Activated T-cell treated with anti-CD3 and anti-CD28 coated beads for 24 hours (primary cell): ENCODE results near the gene CNOT2.
"Not testable (repeated sequence)": the region's sequence is repeated elsewhere in the genome, so short reads cannot be mapped to it uniquely, and the experiment has no call there.

Experiments used
- DNase-seq: peaks from one replicate; pipeline ENCODE4 v3.0.0-alpha.2; 2020; ENCODE audit warnings: low read depth

Gene CNOT2

GRCh38 chr12:70365648-70366518 lies 122.7 kb downstream of the CNOT2 start, which contains the start of gene KCNMB4:
Gene KCNMB4 (plus strand): TSS chr12:70366290. CDS start chr12:70366735, 445 bp downstream.
- DNase-seq = peak; percentile 67

DNA sequence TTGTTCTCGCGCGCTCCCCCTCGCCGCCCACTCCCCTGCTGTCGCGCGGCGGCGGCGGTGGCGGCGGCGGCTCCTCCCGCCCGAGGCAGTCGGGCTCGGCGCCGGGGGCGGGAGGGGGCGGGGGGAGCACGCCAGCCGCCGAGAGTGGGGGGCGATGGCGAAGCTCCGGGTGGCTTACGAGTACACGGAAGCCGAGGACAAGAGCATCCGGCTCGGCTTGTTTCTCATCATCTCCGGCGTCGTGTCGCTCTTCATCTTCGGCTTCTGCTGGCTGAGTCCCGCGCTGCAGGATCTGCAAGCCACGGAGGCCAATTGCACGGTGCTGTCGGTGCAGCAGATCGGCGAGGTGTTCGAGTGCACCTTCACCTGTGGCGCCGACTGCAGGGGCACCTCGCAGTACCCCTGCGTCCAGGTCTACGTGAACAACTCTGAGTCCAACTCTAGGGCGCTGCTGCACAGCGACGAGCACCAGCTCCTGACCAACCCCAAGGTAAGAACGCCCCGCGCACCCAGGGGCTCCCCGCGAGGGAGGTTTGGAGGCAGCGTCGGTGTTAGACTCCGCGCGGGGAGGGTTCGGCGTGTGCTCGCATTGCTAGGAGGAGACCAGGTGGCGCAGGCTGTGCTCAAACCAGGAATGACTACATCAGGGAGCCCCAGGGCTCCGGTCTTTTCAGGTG lies 123.5 kb downstream of the CNOT2 start:
- DNase-seq = peak; percentile 34

DNA sequence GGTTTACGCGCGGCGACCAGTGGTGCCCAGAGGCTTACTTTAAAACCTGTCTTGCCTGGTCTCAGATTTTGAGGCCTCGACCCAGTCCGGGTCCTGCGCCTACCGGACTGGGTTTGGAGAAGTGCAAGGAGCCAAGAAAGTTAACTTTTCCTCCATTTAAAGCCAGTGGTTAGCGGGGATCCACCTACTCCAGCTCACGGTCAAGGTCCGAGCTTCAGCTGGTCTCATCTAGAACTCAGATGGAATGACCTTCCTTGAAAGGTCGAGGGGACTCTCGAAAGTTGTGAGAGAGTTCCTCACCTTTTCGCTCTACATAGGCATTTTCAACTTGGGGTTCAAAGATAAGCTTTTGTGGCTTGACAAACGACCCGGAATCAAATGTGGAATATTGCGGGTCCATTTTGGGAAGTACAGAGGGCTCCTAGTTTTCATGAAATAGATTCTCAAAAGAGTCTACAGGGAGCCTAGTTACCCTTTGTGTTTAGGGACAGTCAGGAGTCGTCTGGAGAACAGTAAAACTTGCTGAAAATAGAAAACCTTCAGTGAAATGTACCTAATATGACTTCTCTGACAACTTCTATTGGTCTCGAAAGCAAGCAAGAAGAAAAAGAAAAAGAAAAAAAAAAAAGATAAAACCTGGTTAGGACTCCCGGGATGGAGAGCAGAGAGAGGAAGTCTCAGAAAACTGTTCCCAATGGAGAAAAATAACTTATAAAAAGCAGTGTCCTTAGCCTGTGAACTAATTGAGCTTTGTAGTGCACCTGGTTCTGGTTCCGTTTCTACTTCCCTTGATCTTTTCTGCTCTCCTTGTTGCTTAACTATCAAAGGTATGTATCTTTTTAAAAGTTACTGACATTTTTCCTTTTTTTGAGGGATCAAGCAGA lies 124.3 kb downstream of the CNOT2 start:
- no peak for DNase-seq

- no peak for DNase-seq
Measured at GRCh38 chr12:70372881-70373280, 129.6 kb downstream of the CNOT2 start.

GRCh38 chr12:70379846-70380245 lies 136.6 kb downstream of the CNOT2 start:
- no peak for DNase-seq

- no peak for DNase-seq
Measured at GRCh38 chr12:70383484-70383883, 140.3 kb downstream of the CNOT2 start.

GRCh38 chr12:70383886-70384285 lies 140.7 kb downstream of the CNOT2 start:
- DNase-seq = no peak

DNA sequence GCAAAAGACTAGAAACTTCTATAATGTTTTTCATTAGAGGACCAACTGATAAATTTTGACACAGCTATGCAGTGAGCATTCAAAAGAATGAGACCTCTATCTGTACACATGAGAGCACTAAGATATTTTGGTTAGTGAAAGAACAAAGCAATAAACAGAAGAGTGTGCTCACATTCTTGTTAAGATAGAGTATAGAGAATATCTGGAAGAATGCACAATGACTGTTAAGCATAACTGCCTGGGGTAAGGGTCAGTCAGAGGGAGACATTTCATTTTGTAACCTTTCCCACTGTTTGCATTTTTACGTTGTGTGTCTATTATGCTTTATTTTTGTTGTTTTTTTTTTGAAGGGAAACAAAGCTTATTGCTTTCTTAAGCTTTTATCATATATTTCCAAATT lies 143.5 kb downstream of the CNOT2 start:
- DNase-seq = no peak

DNA sequence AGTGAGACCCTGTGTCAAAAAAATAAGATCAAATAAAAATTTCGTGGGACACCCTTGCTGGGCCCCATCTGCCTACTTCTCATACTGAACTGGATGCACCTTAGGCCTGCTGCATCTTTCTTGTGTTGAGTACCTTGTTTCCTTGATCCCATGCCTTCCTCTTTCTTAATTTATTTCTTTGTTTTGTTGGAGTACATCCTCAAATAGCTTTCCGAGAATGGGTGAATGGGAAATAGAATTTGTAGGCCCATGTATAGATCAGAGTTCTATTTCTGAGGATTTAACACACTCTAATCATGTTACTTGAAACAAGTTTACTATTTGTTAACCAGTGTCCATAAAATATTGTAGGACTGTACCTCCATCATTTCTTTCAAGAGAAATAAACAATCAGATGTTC lies 146.4 kb downstream of the CNOT2 start:
- no peak for DNase-seq

DNA sequence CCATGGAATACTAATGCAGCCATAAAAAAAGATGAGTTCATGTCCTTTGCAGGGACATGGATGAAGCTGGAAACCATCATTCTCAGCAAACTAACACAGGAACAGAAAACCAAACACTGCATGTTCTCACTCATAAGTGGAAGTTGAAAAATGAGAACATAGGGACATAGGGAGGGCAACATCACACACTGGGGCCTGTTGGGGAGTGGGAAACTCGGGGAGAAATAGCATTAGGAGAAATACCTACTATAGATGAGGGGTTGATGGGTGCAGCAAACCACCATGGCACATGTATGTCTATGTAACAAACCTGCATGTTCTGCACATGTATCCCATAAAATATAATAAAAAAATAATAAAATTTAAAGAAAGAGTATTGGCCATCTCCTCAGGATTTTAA lies 149.4 kb downstream of the CNOT2 start:
- DNase-seq = not testable (repeated sequence)

- no peak for DNase-seq
Measured at GRCh38 chr12:70393787-70394499, 150.7 kb downstream of the CNOT2 start.

GRCh38 chr12:70398002-70398401 lies 154.8 kb downstream of the CNOT2 start:
- DNase-seq = no peak

- no peak for DNase-seq
Measured at GRCh38 chr12:70398862-70399261, 155.6 kb downstream of the CNOT2 start.

- DNase-seq = no peak
Measured at GRCh38 chr12:70399311-70399710, 156.1 kb downstream of the CNOT2 start.

GRCh38 chr12:70400124-70400523 lies 156.9 kb downstream of the CNOT2 start:
- DNase-seq = no peak

DNA sequence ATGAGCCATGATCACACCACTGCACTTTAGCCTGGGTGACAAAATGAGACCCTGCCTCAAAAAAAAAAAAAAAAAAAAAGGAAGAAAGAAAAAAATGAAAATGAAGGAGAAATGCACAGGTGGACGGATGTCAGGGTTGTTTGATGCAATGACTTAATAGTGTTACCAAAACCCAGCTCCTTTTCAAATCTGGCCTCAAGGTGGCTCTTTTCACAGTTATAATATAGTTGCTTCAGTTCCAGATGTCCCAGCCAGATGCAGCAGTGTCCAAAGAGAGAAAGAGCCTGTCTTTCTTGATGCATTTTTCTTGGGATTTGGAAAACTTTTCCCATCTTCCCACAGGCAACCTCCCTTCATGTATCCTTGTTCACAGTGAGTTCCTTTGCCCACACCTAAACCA lies 159.4 kb downstream of the CNOT2 start:
- DNase-seq = no peak

- DNase-seq = no peak
Measured at GRCh38 chr12:70403826-70404225, 160.6 kb downstream of the CNOT2 start.
